GM12878 (cell line): ENCODE measurements around the gene CCM2. TPM values are rescaled to one million over a fixed set of nuclear protein-coding genes. Genes with fewer than 3 reads are reported as not detected.

Experiments used
- ATAC-seq: fragments of 200-7000 bp; cut with Tn5 transposase; 3 replicates; pipeline ENCODE4 v1.9.1; 2020; ENCODE audit warnings: mild to moderate bottlenecking, moderate library complexity
- BruUV-seq: library from RNA; stranded (reverse); fragments of 400-500 nt; replicated peaks from 2 replicates; lab custom pipeline; 2021; lab: Mats Ljungman, UMichigan
- CTCF ChIA-PET: fragments of 300-600 bp; sonication (Branson Sonifier 250); formaldehyde crosslinking; extraction: SDS; loops from one replicate; lab custom pipeline; 2021; ENCODE audit warnings: inconsistent platforms; lab: Yijun Ruan, JAX
- POLR2A ChIA-PET: fragments of 350-600 bp; formaldehyde crosslinking; extraction: SDS; loops from one replicate; lab custom pipeline; 2021; ENCODE audit warnings: inconsistent platforms; lab: Charles Lee
- RAD21 ChIA-PET: fragments of 300-600 bp; sonication (Branson Sonifier 250); formaldehyde crosslinking; loops from one replicate; lab custom pipeline; 2023; ENCODE audit warnings: antibody characterized with exemption; ENCODE audit not compliant: unreplicated experiment; lab: Charles Lee
- SMC1A ChIA-PET: fragments of 300-600 bp; sonication (Branson Sonifier 250); formaldehyde crosslinking; loops from one replicate; lab custom pipeline; 2023; ENCODE audit not compliant: unreplicated experiment, uncharacterized antibody; lab: Charles Lee
- DNase-seq: peaks from one replicate; pipeline ENCODE4 v3.0.0-alpha.2; 2011; ENCODE audit warnings: low read depth, low spot score
- FAIRE-seq: peaks from 3 replicates; lab custom pipeline; 2011; peaks lifted over from hg19 to GRCh38; lab: Jason Lieb, UNC
- H2AFZ ChIP-seq: 2 replicates; pipeline ENCODE4 v1.6.0; 2011; ENCODE audit warnings: low read depth, low read length, control low read depth; ENCODE audit not compliant: control insufficient read depth
- H3K27ac ChIP-seq: 2 replicates; pipeline ENCODE4 v1.5.1; 2011; ENCODE audit warnings: control low read depth; ENCODE audit not compliant: control insufficient read depth, insufficient read depth
- H3K27me3 ChIP-seq, 2 experiments: replicated peaks in 1 of 2; 2 replicates each; pipeline versions ENCODE4 v1.6.0 to v1.6.1; 2011; ENCODE audit warnings: low read length in 1 of 2; ENCODE audit not compliant: control insufficient read depth in 2 of 2, insufficient read depth in 2 of 2
- H3K36me3 ChIP-seq, 2 experiments: 2 replicates each; pipeline ENCODE4 v1.5.1; 2011; ENCODE audit warnings: low read length in 1 of 2; ENCODE audit not compliant: control insufficient read depth in 2 of 2, insufficient read depth in 2 of 2
- H3K4me1 ChIP-seq: 2 replicates; pipeline ENCODE4 v1.6.1; 2011; ENCODE audit warnings: mild to moderate bottlenecking, low read length, moderate library complexity, mixed read lengths; ENCODE audit not compliant: control insufficient read depth, insufficient read depth
- H3K4me2 ChIP-seq: 2 replicates; pipeline ENCODE4 v1.6.0; 2011; ENCODE audit warnings: control low read depth; ENCODE audit not compliant: control insufficient read depth, insufficient read depth
- H3K4me3 ChIP-seq: fragments of 200-600 bp; sonication (generic); 2 replicates; pipeline ENCODE4 v1.5.1; 2016
- H3K79me2 ChIP-seq: 2 replicates; pipeline ENCODE4 v1.6.0; 2011; ENCODE audit warnings: low read length; ENCODE audit not compliant: control insufficient read depth, insufficient read depth
- H3K9ac ChIP-seq: 2 replicates; pipeline ENCODE4 v1.8.0; 2011; ENCODE audit warnings: low read length, control low read depth, mixed read lengths; ENCODE audit not compliant: control insufficient read depth, insufficient read depth
- H3K9me3 ChIP-seq: replicated peaks from 3 replicates; pipeline ENCODE4 v1.5.1; 2011; ENCODE audit warnings: mild to moderate bottlenecking, low read length; ENCODE audit not compliant: control insufficient read depth, insufficient read depth
- H4K20me1 ChIP-seq: 2 replicates; pipeline ENCODE4 v1.6.0; 2011; ENCODE audit not compliant: control insufficient read depth, insufficient read depth
- MTA3 ChIP-seq: IDR thresholded peaks from 2 replicates; pipeline ENCODE4 v1.6.1; 2012; ENCODE audit warnings: low read length, inconsistent platforms, borderline replicate concordance
- POLR2A ChIP-seq: IDR thresholded peaks from 2 replicates; pipeline ENCODE4 v1.6.1; 2011; ENCODE audit warnings: low read depth, mild to moderate bottlenecking, low read length
- WGBS: methylation state at CpG from one replicate; pipeline ENCODE4 v1.1.6; 2016; ENCODE audit warnings: low lambda C conversion rate; ENCODE audit not compliant: insufficient replicate concordance, insufficient coverage; ENCODE audit errors: missing lambda C conversion rate; 5-methylcytosine and 5-hydroxymethylcytosine counted together
- in situ Hi-C: fragments of 300-500 bp; cut with MboI; formaldehyde crosslinking; loops from 9 replicates; pipeline ENCODE4 v1.14.3; 2018; ENCODE audit warnings: mixed read lengths
- intact Hi-C: fragments of 100-400 bp; cut with micrococcal nuclease; formaldehyde crosslinking; loops from one replicate; pipeline ENCODE4 v1.14.2; 2022; ENCODE audit not compliant: unreplicated experiment
- polyA plus RNA-seq, 11 experiments: library from polyadenylated mRNA; depleted of rRNA in 4 of 11; unstranded in 6 of 11; stranded (reverse) in 5 of 11; fragments of >200 nt; fragmentation: Nextera tagmentation in 4 of 11; fragmentation: Illumina TruSeq in 1 of 11; extraction: Ambion mirVana in 4 of 11; extraction: Trizol in 1 of 11; gene quantifications; 1 replicate in 1 of 11; 2 replicates in 10 of 11; pipeline versions ENCODE4 v1.2.1 to v1.2.3, GENCODE V29; 2011 to 2016; ENCODE audit warnings: inconsistent platforms in 2 of 11, missing spikeins in 2 of 11, low read depth in 1 of 11
- total RNA-seq, 4 experiments: library from RNA; depleted of rRNA in 3 of 4; stranded (reverse); fragments of >200 nt in 3 of 4; fragmentation: Illumina TruSeq in 1 of 4; extraction: Trizol in 1 of 4; gene quantifications; 2 replicates each; pipeline versions ENCODE4 v1.2.1 to v1.2.3, GENCODE V29; 2013 to 2021
- TF ChIP-seq, protein P1 (sequence below): fragments of 450-650 bp; IDR thresholded peaks from 2 replicates; pipeline ENCODE4 v1.6.1; 2016; ENCODE audit warnings: mild to moderate bottlenecking

The CCM2 gene
- total and polyA plus RNA-seq, 10 of the 15 experiments (the other 5 are each of a cell fraction or from before 2014, with no cell fraction given), result 1.00 to 82.3 (median 48.7) TPM

DNA sequence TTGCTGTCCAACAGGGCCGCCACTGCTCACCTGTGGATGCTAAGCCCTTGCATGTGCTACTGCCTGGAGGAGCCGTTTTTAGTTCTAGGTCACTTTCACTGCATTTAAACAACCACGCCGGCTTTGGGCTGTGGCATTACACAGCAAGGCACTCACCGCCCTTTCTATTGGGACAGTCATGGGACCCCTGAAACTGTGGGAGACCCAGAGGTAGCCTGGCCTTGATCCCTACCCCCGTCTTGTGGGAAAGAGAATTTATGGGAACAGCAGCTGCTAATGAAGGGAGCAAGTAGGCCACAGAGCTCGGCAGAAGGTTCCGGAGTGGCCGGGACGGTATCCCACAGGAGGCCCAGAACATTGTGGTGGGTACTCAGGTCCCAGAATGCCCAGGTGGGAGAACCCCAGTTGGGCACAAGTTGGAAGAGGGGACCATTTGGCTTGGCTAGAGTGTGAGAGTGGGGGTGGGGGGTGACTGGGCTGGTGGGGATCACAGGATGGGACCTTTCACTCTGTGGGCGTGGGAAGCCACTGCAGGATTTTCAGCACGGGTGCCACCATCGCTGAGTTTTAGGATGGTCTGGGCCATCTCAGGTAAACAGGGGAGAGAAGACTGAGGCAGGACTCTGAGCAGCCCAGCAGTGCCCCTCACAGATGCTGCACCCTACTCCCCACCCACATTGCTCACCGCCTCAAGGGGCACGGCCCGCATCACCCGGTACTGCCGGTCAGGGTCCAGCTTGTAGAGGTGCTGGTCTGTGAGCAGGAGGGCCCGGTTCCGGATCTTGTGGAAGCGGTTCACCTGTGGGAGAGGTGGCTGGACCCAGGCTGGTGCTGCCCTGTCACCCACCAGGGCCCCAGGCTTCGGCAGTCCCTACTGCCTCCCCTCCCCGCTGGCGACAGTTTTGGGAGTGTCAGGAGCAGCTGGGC is 36.4 kb upstream of the CCM2 start:
- no peak for DNase-seq
- ChIA-PET CTCF (interaction anchor here (0.6 to 1.5 kb wide), 4 partner anchors 10 to 106 kb away, joined by 3 to 11 read pairs (median 3); no protein-coding TSS in a partner anchor), RAD21 (no interaction called here)
- Histone ChIP-seq H3K4me1 (peaks cover 15% of the 10 kb centered on the region), H3K9me3 (no peaks in the 10 kb centered on the region), H4K20me1 (peaks cover 4% of the 10 kb centered on the region), H3K9ac (no peak overlapping the region), H2AFZ (no peak overlapping the region), H3K27ac (no peak overlapping the region), H3K4me3 (no peak overlapping the region), H3K79me2 (no peaks in the 10 kb centered on the region)
- 90% methylated on average over 24 of the region's 24 CpGs for WGBS
- intact Hi-C loops, result no loop called here
- TF ChIP-seq, protein P1, sequence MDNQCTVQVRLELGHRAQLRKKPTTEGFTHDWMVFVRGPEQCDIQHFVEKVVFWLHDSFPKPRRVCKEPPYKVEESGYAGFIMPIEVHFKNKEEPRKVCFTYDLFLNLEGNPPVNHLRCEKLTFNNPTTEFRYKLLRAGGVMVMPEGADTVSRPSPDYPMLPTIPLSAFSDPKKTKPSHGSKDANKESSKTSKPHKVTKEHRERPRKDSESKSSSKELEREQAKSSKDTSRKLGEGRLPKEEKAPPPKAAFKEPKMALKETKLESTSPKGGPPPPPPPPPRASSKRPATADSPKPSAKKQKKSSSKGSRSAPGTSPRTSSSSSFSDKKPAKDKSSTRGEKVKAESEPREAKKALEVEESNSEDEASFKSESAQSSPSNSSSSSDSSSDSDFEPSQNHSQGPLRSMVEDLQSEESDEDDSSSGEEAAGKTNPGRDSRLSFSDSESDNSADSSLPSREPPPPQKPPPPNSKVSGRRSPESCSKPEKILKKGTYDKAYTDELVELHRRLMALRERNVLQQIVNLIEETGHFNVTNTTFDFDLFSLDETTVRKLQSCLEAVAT, result no peak
- peak; percentile 55 for TF ChIP-seq POLR2A
- TF ChIP-seq MTA3, result peak; percentile 43; the same call in 1 of the 2 replicates
- TF ChIP-seq, all 136 proteins: peak for 2
- ChIA-PET SMC1A (interaction anchor here (0.6 kb wide), 1 partner anchor 101 kb away, joined by 3 read pairs; no protein-coding TSS in a partner anchor), POLR2A (interaction anchor here (0.6 to 1.7 kb wide), 3 partner anchors 11 to 289 kb away, joined by 3 to 5 read pairs (median 5); no protein-coding TSS in a partner anchor)
- no peak for FAIRE-seq
- BruUV-seq, result no TSS peak
- Histone ChIP-seq H3K27me3 (no peaks in the 10 kb centered on the region), H3K36me3 (peaks cover 15 to 25% of the 10 kb centered on the region in 2 experiments), H3K4me2 (no peak overlapping the region)
- in situ Hi-C loops, result no loop called here
- ATAC-seq, result no peak
